Tibial nerve (tissue), 4 donors: ENCODE measurements around the gene ITGAD.

ENCODE experiments used
- CTCF ChIP-seq, 5 experiments: fragments of 200-600 bp in 3 of 5; fragments of 450-650 bp in 2 of 5; sonication (generic) in 3 of 5; IDR thresholded peaks; one replicate each; pipeline ENCODE4 v1.5.1; 2016 to 2019; ENCODE audit warnings: antibody characterized with exemption in 5 of 5, mild to moderate bottlenecking in 3 of 5, moderate library complexity in 2 of 5
- EP300 ChIP-seq, 2 donors: sonication (generic); formaldehyde crosslinking; IDR thresholded peaks; one replicate each; pipeline ENCODE4 v1.6.1; 2017; ENCODE audit warnings: antibody characterized with exemption in 2 of 2, mild to moderate bottlenecking in 1 of 2

- TF ChIP-seq CTCF (IDR thresholded peaks at IDR 0.05) (no peak), EP300 (IDR thresholded peaks at IDR 0.05) (peak in 1 of 2 donors; percentile 6)
Observed at GRCh38 chr16:31452631-31453106, 59.5 kb downstream of the ITGAD start.
